ENCODE results near the gene FMNL2. TPM values are rescaled to one million over a fixed set of nuclear protein-coding genes. Genes with fewer than 3 reads are reported as not detected.

The FMNL2 gene
- total RNA-seq = 10 to 100 TPM; 25.2 to 35.0 (median 27.4) TPM

DNA sequence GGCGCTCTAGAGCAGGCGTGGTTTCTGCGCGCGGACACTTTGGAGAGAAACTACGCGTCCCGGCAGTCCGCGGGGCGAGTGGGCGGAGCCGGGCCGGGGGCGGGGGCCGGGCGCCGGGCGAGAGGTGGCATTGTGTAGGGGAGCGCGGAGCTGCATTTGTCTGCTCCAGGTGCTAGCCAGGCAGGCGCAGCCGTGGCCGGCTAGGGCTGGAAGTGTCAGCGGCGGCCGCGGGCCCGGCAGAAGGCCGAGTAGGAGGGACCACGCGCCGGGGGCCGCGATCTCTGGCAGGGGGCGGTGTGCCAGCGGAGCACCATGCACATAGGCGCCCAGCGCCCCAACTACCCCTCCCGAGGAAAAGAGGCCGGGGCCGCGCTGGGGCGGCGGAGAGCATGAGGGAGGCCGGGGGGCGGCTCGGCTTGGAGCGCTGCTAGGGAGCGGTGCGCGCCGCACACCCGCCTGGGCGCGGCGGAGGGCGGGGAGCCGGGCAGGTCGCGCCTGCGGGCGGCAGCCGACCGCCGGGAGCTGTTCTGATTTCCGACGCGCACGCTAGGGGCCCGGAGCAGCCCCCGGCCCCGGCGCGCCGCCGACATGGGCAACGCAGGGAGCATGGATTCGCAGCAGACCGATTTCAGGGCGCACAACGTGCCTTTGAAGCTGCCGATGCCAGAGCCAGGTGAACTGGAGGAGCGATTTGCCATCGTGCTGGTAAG lies at the start of gene FMNL2:
TSS of gene FMNL2 (plus strand) at position 159 of the 710 bp plus-strand sequence.
- 0% methylated on average over 2 to 3 of the region's 85 CpGs for WGBS, 2 donors (ENCODE audit: low coverage in 1 of 2)
- peak; percentile 90 for ATAC-seq
- TF ChIP-seq POLR2AphosphoS5 (IDR thresholded peaks at IDR 0.05) (peak; percentile 43), POLR2A (IDR thresholded peaks at IDR 0.05) (peak; percentile 29 to 51), EP300 (IDR thresholded peaks at IDR 0.05) (no peak)
- TF ChIP-seq, protein P1, sequence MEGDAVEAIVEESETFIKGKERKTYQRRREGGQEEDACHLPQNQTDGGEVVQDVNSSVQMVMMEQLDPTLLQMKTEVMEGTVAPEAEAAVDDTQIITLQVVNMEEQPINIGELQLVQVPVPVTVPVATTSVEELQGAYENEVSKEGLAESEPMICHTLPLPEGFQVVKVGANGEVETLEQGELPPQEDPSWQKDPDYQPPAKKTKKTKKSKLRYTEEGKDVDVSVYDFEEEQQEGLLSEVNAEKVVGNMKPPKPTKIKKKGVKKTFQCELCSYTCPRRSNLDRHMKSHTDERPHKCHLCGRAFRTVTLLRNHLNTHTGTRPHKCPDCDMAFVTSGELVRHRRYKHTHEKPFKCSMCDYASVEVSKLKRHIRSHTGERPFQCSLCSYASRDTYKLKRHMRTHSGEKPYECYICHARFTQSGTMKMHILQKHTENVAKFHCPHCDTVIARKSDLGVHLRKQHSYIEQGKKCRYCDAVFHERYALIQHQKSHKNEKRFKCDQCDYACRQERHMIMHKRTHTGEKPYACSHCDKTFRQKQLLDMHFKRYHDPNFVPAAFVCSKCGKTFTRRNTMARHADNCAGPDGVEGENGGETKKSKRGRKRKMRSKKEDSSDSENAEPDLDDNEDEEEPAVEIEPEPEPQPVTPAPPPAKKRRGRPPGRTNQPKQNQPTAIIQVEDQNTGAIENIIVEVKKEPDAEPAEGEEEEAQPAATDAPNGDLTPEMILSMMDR (IDR thresholded peaks at IDR 0.05) = no peak
- Histone ChIP-seq H3K36me3 (no peaks in the 10 kb centered on the region), H3K27me3 (no peaks in the 10 kb centered on the region), H3K9me3 (no peaks in the 10 kb centered on the region), H3K4me3 (peak within 1 kb of the TSS; percentile 77 to 79), H3K27ac (peak within 1 kb of the TSS; percentile 4 to 88 (median 82)), H3K4me1 (peaks cover 0 to 44% (median 4%) of the 10 kb centered on the region in 3 donors)

DNA sequence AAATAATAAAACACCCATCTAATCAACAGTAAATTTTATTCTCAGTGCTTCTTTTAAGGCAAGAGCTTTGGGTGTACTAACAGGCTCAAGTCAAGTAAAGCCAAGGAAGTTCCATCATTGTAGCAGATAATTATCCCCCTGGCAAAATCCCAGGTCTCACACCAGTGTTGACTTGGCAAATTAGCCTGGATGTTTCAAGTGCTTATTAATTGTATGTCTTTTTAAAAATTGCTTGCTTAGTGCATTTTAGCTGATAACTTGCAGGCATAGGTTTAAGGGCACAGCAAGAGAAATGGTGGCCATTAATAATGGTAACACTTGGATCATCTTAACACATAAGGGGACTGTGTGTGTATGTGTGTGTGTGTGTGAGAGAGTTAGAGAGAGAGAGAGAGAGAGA lies 42.0 kb upstream of the FMNL2 start:
- H3K36me3 ChIP-seq = no peaks in the 10 kb centered on the region
- ATAC-seq = no peak
- H3K27ac ChIP-seq = no peak overlapping the region
- TF ChIP-seq, protein P1 (IDR thresholded peaks at IDR 0.05) = no peak
- TF ChIP-seq EP300 (IDR thresholded peaks at IDR 0.05) (no peak), POLR2A (IDR thresholded peaks at IDR 0.05) (no peak), POLR2AphosphoS5 (IDR thresholded peaks at IDR 0.05) (no peak)
- H3K4me1 ChIP-seq = no peaks in the 10 kb centered on the region
- no peaks in the 10 kb centered on the region for H3K9me3 ChIP-seq
- H3K4me3 ChIP-seq = no peak overlapping the region
- no peaks in the 10 kb centered on the region for H3K27me3 ChIP-seq

DNA sequence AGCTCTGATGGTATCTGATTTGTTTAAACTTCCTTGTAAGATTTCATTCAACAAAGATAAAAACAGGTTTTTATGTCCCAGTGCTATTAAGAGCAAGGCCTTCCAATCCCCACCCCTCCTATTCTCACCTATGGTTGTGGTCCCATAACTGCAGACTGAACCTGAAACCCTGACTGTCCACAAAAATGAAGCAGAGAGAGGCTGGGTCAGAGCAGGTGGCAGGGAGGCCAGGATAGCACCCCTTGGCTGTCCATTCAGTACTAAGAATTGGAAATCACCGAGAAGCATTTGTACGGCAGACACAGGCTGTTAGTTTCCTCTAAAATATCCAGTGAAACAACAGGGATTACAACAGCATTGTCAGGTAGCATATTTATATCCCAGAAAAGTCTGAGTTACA lies 37.3 kb upstream of the FMNL2 start:
- H3K4me3 ChIP-seq = no peak overlapping the region
- H3K27ac ChIP-seq = no peak overlapping the region
- no peak for ATAC-seq
- no peaks in the 10 kb centered on the region for H3K9me3 ChIP-seq
- no peaks in the 10 kb centered on the region for H3K36me3 ChIP-seq
- H3K27me3 ChIP-seq = no peaks in the 10 kb centered on the region
- H3K4me1 ChIP-seq = no peaks in the 10 kb centered on the region
- WGBS, 2 donors (ENCODE audit: low coverage in 1 of 2) = 92 to 94% methylated on average over 2 of the region's 2 CpGs
- TF ChIP-seq EP300 (IDR thresholded peaks at IDR 0.05) (no peak), POLR2AphosphoS5 (IDR thresholded peaks at IDR 0.05) (no peak), POLR2A (IDR thresholded peaks at IDR 0.05) (no peak)
- TF ChIP-seq, protein P1 (IDR thresholded peaks at IDR 0.05) = no peak

DNA sequence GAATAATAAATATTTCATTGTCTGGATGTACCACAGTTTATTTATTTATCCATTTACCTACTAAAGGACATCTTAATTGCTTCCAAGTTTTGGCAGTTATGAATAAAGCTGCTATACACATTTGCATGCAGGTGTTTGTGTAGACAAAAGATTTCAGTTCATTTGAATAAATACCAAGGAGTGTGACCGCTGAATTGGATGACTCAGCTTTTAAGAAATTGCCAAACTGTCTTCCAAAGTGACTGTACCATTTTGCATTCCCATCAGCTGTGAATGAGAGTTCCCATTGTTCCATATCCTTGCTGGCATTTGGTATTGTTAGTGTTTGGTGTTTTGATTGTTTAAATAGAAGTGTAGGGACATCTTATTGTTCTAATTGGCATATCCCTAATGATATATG lies 36.2 kb upstream of the FMNL2 start:
- no peak for ATAC-seq
- Histone ChIP-seq H3K4me3 (no peak overlapping the region), H3K4me1 (no peaks in the 10 kb centered on the region), H3K9me3 (no peaks in the 10 kb centered on the region), H3K27ac (no peak overlapping the region), H3K36me3 (no peaks in the 10 kb centered on the region), H3K27me3 (no peaks in the 10 kb centered on the region)
- TF ChIP-seq POLR2A (IDR thresholded peaks at IDR 0.05) = no peak
- TF ChIP-seq, protein P1 (IDR thresholded peaks at IDR 0.05) = no peak
- TF ChIP-seq EP300 (IDR thresholded peaks at IDR 0.05) = no peak
- no peak for TF ChIP-seq POLR2AphosphoS5 (IDR thresholded peaks at IDR 0.05)
- 67 to 85% methylated on average over 1 of the region's 1 CpG for WGBS, 2 donors (ENCODE audit: low coverage in 1 of 2)

DNA sequence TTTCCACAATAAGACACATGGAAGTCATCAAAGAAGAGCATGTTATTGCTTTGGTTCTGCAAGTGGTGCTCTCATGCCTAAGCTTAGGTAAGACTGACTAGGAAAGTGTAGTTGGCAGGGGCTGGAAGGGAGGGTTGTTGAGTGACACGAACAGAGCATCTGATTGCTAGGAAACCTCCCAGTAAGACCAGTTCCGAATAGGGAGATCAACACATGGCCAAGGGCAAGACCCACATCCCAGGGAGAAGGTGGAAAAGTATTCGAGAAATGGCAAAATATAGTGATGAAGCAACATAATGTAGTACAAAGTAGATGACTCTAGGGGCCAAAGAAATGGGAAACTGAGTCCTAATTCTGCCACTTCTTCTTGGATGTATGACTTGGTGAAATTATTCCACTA lies 33.8 kb upstream of the FMNL2 start:
- no peak overlapping the region for H3K27ac ChIP-seq
- 82 to 100% methylated on average over 1 to 3 of the region's 3 CpGs for WGBS, 2 donors (ENCODE audit: low coverage in 1 of 2)

More for the DNA sequence above, 33.8 kb upstream of the FMNL2 start:
- no peaks in the 10 kb centered on the region for H3K9me3 ChIP-seq
- H3K27me3 ChIP-seq = no peaks in the 10 kb centered on the region
- H3K36me3 ChIP-seq = no peaks in the 10 kb centered on the region
- ATAC-seq = no peak
- TF ChIP-seq, protein P1 (IDR thresholded peaks at IDR 0.05) = no peak
- no peak for TF ChIP-seq EP300 (IDR thresholded peaks at IDR 0.05)
- TF ChIP-seq POLR2A (IDR thresholded peaks at IDR 0.05) = no peak
- TF ChIP-seq POLR2AphosphoS5 (IDR thresholded peaks at IDR 0.05) = no peak
- H3K4me3 ChIP-seq = no peak overlapping the region
- H3K4me1 ChIP-seq = no peaks in the 10 kb centered on the region
